Germinal center (tissue), 1 donor: ENCODE data around the gene TBC1D3B.
A peak's percentile ranks its signal among the peaks of the same experiment; 100 is the strongest.
"Not testable (repeated sequence)": the region's sequence is repeated elsewhere in the genome, so short reads cannot be mapped to it uniquely, and the experiment has no call there.

Experiments used
- DNase-seq: peaks from one replicate; pipeline ENCODE4 v3.0.0; 2012; ENCODE audit warnings: mixed read lengths, low spot score

The TBC1D3B gene

GRCh38 chr17:36129616-36130015 lies 46.8 kb downstream of the TBC1D3B start:
- no peak for DNase-seq

GRCh38 chr17:36128411-36128978 lies 47.9 kb downstream of the TBC1D3B start:
- no peak for DNase-seq

- peak; percentile 46 for DNase-seq
Measured at GRCh38 chr17:36127911-36128310, 48.5 kb downstream of the TBC1D3B start.

- peak; percentile 88 for DNase-seq
Measured at GRCh38 chr17:36127199-36127893, 49.1 kb downstream of the TBC1D3B start.

GRCh38 chr17:36124879-36125824 lies 51.3 kb downstream of the TBC1D3B start:
- DNase-seq: no peak

- no peak for DNase-seq
Measured at GRCh38 chr17:36123431-36123830, 53.0 kb downstream of the TBC1D3B start.

- DNase-seq: not testable (repeated sequence)
Measured at GRCh38 chr17:36121099-36121498, 55.3 kb downstream of the TBC1D3B start.

GRCh38 chr17:36120221-36120620 lies 56.2 kb downstream of the TBC1D3B start:
- DNase-seq: no peak

- DNase-seq: no peak
Measured at GRCh38 chr17:36118477-36119353, 57.7 kb downstream of the TBC1D3B start.

GRCh38 chr17:36117505-36118382 lies 58.7 kb downstream of the TBC1D3B start:
- no peak for DNase-seq
